GM12891 (cell line): Measurements from ENCODE around the gene LYRM4.

Experiments used
- POLR2A ChIP-seq: IDR thresholded peaks from 2 replicates; pipeline ENCODE4 v1.6.1; 2011; ENCODE audit warnings: low read depth, low read length, control low read depth
- POLR2AphosphoS5 ChIP-seq: IDR thresholded peaks from 2 replicates; pipeline ENCODE4 v1.6.1; 2011; ENCODE audit warnings: low read depth, low read length, control low read depth
- POU2F2 ChIP-seq: IDR thresholded peaks from 2 replicates; pipeline ENCODE4 v1.6.1; 2011; ENCODE audit warnings: low read depth, mild to moderate bottlenecking, control low read depth, low read length, moderate library complexity
- SPI1 ChIP-seq: IDR thresholded peaks from 2 replicates; pipeline ENCODE4 v1.6.1; 2011; ENCODE audit warnings: low read depth, low read length, control low read depth
- TAF1 ChIP-seq: IDR thresholded peaks from 2 replicates; pipeline ENCODE4 v1.6.1; 2011; ENCODE audit warnings: low read depth, low read length, control low read depth

DNA sequence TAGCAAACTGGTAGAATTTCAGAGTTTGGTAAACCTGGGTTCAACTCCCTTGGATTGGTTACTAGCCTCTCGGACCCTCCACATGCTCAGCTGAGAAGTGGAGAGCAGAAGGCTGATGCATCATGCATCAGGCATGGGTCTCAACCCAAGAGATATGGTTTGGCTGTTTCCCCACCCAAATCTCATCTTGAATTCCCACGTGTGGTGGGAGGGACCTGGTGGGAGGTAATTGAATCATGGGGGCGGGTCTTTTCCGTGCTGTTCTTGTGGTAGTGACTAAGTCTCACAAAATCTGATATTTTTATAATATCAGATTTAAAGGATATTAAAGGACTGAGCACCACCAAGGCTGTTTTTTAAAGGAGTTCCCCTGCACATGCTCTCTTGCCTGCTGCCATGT is 100.5 kb downstream of the LYRM4 start:
- no peak for TF ChIP-seq POLR2AphosphoS5
- TF ChIP-seq POLR2A: no peak
- no peak for TF ChIP-seq TAF1
- TF ChIP-seq SPI1: no peak
- no peak for TF ChIP-seq POU2F2
